Hepatocyte (in vitro differentiated cells): ENCODE data around the gene ZBTB20.

Experiments
- CTCF ChIP-seq: fragments of 200-600 bp; sonication (generic); IDR thresholded peaks from 2 replicates; pipeline ENCODE4 v1.5.1; 2016; ENCODE audit warnings: antibody characterized with exemption, mild to moderate bottlenecking; ENCODE audit not compliant: poor library complexity
- EZH2 ChIP-seq: fragments of 200-600 bp; sonication (generic); IDR thresholded peaks from 2 replicates; pipeline ENCODE4 v1.6.1; 2016; ENCODE audit warnings: antibody characterized with exemption, mild to moderate bottlenecking, borderline replicate concordance

GRCh38 chr3:114406922-114407321 lies 740.2 kb downstream of the ZBTB20 start:
- no peak for TF ChIP-seq CTCF
- TF ChIP-seq EZH2, result no peak
